NCI-H2107 (cell line): ENCODE results near the gene SIGLEC12.
A peak's percentile ranks its signal among the peaks of the same experiment; 100 is the strongest.
"Not testable (repeated sequence)": the region's sequence is repeated elsewhere in the genome, so short reads cannot be mapped to it uniquely, and the experiment has no call there.

Source experiments
- DNase-seq: peaks from one replicate; lab custom pipeline; 2025; lab: John Stamatoyannopoulos, UW

The SIGLEC12 gene

DNA sequence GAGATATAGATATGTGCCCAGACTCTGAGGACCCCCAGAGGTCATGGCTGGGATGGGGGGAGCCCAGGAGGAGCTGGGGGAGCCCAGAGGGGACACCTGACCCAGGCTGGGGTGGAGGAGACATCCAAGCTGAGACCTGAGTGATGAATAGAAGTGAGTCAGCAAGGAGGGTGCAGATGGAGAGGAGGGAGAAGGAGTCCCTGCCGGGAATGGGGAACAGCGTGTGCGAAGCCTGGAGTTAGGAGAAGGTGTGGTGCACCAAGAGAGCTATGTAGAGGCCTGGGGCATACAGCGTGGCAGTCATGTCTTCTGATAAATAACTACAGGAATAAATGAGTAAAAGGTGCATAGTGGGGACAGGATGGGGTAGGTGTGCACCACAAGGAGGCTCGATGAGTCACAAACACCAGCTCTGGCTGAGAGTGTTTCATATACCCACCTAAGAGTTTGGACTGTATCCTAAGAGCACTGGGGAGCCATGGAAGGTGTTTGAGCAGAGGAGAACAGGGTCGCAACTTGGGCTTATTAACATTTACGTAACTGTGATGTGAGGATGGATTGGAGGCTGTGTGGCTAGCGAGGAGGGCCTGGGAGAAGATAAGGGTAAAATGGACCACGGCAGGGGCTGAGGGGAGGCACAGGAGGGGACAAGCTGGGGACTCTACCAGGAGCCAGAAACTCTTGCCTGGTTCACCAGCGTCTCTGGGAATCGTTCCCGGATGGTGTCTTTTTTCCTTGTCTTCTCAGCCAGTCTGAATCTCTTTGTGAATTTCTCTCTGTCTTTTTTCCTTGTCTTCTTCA is 21.9 kb downstream of the SIGLEC12 start:
- no peak for DNase-seq

DNA sequence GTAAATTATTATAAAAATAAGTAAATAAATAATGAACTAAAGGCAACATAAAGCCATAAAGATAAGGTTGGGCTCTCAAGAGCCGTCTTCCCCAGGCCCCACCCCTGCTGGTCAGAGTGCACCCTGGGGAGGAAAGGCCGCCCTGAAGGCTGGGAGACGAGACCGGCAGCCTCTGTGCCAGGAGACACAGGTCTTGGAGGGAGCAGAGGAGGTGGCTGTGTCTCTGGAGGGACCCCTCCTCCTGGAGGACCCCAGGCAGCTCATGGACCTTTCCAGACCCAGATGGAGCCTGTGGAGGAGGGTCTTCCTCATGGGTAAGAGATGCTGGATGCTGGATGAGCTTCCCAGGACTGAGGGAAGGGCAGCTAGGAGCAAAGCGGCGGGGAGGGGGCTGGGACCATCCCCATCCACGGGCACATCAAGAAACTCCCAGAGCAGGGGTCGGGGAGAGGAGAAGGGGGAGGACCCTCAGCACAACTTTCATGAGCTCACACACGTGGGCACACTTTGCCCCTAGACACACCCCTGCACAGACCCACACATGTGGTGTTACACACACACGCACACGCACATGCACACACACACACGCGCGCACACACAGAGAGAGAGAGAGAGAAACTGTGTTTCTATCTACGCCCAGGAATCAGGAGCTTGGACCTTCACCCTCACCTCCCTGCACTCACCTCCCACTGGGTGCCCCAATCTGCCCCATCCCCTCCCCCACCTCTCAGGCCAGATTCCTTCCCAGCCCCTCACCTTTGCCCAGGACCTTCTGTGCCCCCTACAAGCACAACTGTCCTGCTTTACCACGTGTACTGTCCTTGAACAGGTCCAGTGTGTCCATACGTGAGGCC is 23.0 kb downstream of the SIGLEC12 start, which contains the start of gene CEACAM18:
Gene CEACAM18, plus strand, starts transcription at position 159 of the 854 bp plus-strand sequence.
- DNase-seq: no peak

DNA sequence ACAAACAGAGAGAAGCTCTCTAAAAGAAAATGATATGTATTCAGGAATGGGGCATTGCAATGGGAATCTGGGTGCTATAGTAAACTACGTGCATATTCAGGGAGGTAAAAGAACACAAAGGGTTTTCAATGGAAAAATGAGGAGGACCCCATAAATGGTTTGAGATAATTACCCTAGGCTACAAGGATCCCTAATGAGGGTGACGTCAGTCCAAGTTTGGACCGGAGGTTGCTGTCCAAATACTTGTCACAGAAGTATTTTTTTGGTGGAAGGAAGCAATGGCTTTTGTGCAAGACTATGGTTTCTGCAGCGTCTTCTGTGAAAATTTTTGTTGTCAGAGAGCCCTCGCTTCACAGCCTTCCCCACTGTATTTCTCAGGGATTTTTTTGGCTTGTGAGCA is 24.3 kb downstream of the SIGLEC12 start:
- no peak for DNase-seq

DNA sequence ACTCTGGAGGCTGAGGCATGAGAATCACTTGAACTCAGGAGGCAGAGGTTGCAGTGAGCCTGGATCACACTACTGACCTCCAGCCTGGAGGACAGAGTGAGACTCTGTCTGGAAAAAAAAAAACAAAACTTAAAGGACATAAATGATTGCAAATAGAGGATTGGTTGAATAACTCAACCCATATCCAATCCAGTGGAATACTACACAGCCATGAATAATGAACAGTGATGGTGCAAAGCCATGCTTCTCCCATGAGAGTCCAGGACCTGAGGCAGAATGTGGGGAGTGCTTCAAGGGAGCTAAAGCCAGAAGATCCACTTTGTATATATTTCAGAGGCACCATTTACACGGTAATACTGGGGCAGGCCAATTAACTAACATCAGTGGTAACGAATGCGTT is 25.4 kb downstream of the SIGLEC12 start:
- DNase-seq: no peak

DNA sequence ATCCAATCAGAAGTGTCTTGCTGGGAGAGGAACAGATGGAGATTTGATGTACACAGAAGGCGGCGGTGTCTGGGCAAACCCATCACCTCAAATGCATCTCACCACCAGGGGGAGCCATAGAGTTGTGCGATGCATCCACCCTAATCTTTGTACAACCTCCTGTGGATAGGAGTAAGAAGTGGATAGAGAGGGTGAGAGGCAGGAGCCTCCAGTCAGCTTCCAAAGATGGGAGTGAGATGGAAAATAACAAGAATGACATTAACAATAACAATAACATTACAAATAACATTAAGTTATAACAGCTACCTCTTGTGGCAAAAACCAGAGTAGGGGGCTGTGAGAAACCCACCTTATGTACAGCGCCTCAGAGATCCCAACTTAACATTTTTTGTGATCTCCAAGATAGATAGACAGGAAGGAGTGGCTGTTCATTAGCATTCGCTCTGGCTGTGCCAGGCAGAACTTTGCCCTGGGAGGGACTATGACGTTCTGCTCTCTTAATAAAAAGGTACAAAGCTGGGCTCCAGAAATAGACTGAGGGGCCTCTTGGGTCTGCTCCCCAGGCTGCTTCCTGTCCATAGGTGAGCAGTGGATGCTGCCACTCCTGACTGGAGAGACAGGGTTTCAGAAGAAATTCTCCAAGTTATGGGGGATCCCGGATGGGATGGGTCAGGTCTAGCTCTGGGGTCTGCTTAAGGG is 28.4 kb downstream of the SIGLEC12 start:
- DNase-seq: peak; percentile 52

DNA sequence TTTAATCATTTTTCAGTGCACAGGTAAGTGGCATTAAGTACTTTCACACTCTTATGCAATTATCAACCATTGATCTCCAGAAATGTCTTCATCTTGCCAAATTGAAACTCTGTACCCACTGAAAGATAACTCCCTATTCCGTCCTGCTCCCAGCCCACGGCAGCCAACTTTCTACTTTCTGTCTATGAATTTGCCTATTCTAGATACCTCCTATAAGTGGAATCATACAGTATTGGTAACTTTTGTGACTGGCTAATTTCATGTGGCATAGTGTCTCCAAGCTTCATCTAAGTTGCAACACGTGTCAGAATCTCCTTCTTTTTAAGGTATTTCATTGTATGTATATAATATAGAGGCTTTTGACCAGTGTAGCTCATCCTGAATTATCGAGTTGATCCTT is 29.0 kb downstream of the SIGLEC12 start:
- DNase-seq: no peak

DNA sequence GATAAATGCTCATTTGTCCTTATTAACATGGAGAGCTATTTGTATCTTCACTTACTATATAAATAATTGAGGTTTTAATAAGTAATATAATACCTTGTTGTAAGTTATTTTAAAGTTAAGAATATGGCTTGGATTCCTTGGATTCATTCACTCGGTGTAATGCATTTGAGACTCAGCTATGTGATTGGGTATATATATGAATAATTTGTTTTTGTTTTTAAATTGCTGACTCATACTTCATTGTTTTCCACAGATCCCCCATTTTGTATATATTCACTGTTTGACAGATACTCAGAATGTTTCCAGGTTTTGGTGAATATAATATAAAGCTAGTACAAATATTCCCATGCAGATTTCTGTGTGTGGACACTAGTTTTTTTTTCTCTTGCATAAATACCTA is 30.1 kb downstream of the SIGLEC12 start:
- DNase-seq: no peak

DNA sequence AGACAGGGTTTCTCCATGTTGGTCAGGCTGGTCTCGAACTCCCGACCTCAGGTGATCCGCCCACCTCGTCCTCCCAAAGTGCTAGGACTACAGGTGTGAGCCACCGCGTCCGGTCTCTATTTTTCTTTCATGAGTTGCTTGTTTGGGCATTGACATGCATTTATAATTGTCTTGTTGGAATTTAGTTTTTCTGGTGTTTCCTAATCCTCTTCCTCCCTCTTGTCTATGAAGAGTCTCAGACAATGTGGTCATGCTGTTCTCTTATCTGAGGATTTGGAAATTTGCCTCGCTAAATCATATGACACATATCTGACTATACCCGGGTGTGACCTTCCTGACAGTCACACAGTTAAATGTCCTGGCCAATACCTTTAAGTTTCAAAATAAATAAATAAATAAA is 30.6 kb downstream of the SIGLEC12 start:
- no peak for DNase-seq

DNA sequence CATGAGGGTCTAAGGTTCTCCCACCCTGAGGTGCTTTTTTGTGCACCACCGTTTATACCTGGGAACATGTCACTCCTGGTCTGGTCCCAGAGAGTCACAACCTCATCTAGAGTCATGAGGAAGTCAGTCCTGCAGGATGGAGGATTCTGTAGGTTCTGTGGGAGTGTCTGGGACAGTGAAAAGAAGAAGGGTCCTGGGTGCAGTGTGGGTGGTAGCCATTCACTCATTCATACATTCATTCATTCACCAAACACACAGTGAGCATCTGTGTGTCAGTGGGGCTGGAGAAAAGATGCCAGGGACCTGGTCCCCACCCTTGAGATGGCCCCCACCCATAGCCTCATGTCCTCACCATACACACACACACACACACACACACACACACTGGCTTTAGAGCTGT is 32.0 kb downstream of the SIGLEC12 start:
- no peak for DNase-seq

DNA sequence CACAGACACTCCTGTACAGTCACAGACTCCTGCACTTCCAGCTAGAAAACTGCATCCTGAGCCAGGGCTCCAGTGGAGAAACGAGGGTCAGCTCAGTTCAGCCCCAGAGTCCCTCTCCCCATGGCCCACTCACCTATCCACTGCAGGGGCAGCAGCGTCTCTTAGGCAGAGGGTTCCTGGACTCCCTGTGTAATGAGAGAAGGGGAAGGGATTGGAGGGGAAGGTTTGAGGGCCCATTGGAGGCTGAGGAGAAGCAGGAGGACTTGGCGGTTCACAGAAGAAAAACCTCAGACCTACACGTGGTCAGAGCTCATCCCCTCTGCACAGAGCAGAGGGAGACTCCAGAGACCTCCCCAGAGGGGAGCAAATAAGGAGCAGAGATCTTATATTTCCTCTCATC is 32.4 kb downstream of the SIGLEC12 start:
- no peak for DNase-seq

DNA sequence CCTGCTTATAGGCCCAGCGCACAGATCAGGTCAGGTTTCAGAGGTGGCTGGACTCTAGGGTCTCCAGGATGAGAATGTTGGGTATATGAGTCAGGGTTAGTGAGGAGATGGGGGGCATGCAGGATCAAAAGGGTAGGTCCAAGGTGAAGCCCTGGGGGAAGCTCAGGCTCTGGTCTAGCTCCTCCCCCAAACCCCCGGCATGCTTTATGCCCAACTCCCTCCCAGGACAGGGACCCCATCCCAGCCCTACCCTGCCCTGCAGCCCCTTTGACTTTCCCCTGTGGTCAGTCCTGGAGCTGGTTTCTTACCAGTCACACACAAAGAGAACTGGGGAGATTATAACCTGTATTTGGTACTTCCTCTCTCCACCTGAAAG is 33.1 kb downstream of the SIGLEC12 start:
- no peak for DNase-seq

DNA sequence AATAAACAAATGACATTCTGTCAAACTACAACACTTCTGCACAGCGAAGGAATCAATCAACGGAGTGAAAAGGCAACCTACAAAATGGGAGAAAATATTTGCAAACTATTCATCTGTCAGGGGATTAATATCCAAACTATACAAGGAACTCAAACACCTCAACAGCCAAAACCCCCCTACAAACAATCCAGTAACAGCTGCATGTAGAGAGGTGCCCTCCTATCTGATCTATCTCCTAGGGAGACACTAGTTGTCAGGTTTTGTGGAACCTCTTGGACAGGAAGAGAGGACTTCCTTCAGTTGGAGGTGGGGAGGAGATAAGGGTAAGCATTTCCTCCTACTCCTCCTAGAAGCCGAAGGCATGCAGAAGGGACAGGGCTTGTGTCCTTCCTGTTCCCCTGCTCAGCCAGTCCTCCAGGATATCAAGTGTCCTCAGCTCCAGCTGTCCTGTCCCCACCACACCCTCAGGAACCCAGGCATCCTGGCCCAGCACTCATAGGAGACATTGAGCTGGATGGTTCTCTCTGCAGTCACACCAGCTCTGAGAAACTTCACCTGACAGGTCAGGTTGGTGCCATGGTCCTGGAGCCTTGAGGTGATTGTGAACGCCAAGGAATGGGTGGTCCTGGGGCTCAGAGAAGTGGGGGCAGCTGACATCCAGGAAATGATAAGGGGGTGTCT is 33.6 kb downstream of the SIGLEC12 start:
- no peak for DNase-seq

DNA sequence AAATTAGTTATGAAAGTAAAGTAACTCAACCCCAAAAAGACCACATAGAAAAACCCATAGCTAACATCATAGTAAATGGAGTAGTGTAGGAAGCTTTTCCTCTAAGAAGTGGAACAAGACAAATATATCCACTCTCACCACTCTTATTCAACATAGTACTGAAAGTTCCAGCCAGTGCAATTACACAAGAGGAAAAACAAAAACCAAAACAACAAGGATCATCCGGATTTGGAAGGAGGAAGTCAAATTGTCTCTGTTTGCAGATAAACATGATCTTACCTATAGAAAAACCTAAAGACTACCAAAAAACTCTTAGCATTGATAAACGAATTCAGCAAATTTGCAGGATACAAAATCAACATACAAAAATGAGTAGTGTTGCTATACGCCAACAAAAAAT is 34.9 kb downstream of the SIGLEC12 start:
- DNase-seq: no peak

DNA sequence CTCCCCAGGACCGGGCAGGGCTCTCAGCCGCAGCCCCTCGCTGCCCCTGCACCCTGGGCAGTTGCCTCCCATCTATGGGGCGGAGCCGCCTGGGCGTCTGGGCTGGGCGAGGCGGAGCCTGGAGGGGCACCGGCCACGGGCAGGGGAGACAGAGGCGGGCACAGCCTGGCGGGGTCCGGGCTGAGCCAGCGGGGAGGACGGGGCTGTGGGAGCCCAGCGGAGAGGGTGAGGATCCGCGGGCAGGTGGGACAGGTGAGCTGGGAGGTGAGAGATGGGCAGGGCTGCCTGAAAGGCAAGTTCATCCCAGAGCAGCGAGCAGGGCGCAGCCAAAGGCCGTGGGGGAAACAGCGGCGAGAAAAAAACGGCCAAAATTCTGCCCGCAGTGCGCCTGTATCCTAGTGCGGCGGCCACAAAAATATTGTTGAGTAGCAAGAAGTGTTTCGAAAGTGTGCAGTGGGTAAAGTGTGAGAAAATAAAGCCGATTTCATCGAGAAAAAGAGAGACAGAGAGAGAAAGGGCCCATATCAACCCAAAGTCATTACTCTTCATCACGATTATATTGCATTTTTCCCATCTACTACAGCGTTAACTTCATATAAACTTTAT is 37.5 kb downstream of the SIGLEC12 start:
- not testable (repeated sequence) for DNase-seq

DNA sequence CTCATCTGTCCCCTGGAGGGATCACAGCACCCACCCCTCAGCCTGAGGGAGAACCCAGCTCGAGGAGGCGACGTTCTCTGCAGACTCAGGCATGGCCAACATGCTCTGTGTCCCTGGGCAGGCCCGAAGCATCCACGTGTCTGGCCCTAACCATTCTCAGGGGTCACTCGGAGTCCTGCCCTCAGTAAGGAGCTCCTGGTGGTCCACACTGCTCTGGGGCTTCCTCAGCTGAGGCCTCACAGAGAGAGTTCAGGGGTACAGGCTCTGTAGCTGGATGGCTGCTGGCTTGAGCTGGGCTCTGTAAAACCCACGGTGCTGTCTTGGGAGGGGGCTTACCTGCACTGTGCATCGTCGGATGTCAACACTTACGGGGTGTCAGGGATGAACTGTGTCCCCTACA is 38.9 kb downstream of the SIGLEC12 start:
- DNase-seq: no peak

DNA sequence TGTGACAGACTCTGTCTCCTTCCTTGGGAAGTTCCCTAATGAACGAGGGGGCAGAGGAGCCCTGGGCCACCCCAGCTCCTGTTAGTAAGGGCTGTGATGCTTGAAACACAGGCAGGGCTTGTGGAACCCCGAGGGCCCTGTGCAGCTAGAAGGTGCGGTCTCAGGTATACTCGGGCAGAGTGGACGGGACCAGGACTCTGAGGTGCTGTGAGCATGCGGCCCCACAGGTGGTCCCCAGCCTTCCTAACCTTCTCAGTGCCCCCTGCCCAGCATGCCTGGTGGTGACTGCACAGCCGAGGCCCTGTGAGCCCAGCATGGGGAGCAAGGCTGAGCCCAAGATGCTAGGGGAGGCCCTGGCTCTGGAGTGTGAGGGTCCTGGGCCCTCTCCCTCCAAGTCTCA is 39.3 kb downstream of the SIGLEC12 start:
- no peak for DNase-seq

DNA sequence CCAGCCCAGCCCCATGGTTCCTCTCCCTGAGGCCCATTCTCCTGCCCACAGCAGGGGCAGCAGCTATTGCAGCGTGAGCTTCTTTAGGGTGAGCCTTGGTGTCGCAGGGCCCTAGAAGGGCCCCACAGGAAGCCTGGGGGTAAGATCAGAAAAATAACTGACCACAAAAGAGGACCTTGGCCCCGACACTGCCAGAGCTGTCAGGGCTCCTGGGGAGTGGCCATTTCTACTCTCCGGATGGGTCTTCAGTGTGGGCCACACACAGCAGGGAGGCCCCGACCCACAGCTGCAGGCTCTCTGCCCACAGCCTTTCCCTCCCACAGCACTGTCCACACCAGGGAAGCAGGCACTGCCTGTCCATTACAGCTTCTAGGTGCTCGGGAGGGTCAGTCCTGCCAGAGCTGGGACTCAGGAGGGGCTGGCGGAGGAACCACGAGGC is 39.9 kb downstream of the SIGLEC12 start:
- no peak for DNase-seq

DNA sequence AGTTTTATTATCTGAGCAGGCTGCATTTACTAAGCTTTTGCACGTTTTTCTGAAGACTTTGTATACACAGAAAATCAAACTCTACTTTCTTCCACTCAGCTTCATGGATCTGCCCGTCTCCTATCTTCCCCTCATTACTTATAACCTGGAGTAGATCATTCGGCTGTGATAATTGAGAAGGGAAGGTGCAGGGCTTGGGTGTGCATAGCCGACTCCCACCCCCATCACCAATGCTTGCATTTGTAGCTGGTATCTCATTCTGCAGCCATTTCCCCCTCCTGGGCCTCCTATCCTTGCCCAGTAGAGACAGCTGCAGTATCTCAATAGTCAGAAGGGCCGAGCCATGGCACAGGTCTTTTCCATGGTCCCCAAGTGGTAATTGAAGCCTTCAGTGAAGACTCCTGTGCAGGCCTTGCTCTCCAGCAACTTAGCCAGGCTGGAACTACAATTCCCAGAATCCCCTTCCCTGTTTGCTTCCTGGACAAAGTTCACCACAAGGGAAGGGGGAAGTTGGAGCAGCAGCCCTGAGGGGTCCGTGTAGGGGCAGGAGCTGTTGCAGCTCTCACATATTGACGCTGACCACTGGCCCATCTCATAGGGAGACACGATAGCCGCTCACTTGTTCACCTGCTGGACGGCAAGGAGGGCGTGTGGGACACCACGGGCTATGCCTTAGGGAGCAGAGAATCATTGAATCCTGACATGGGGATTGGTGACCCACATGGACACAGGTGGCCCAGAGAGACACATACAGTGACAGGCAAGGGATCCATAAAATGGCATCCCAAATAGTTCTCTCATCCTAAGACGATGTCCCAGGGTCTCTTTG is 41.2 kb downstream of the SIGLEC12 start:
- no peak for DNase-seq

DNA sequence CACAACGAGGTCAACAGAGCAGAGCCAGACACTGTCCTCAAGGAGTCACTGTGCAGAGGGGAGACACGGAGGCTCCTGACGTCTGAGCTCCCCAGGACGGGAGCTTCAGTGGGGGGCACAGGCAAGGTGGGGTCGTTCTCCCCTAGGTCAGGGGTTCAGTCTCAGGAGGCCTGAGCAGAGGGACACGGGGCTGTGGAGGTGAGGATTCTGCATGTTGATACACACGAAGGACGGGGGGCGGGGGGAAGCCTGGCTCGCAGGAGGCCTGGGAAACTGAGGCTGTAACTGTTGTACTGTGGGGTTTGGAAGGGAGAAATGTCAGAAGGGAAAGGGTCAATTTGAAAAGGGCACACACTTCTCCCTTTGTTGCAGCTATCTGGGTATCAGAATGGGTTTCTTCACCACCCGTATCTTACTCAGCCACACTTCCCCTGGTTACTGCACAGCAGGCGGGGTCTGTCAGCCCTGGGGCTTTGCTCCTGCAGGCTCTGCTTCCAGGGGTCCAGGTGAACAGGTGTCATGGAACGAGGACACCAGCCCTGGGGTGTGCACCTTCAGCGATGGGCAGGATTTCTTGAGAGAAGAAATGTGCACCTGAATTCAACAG is 42.6 kb downstream of the SIGLEC12 start:
- DNase-seq: no peak

DNA sequence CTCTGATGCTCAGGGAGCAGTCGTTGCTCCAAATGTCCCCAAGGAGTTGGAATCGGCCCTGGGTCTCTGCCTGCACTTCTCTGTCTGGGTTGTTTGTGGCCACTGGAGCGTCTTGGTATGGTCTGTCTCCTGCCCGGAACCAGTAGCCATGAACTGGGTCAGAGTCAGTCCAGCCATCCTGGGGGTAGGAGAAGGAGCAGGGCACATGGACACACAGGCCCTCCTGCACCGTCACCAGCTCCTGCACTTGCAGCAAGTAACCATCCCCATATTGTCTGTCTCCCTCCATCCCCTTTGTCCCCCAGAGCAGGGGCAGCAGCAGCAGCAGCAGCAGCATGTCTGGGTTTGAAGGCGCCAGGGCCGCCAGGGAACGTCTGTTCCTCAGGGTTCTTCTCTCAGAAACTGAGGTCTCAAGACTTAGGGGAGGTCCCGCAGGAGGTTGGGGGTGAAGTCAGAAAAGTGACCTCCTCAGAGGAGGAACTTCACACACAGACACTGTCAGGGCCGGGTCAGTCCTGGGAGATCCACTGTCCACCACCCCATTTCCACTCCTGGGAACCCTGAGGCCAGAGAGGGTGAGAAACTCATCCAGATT is 43.5 kb downstream of the SIGLEC12 start, which contains the start of gene SIGLEC8:
Gene SIGLEC8, minus strand, starts transcription at position 404 of the 595 bp plus-strand sequence. Its CDS starts 67 bp downstream, at position 337.
- no peak for DNase-seq
